HL-60 (cell line): ENCODE measurements around the gene DLD.

Experiments
- CTCF ChIP-seq: IDR thresholded peaks from one replicate; pipeline ENCODE4 v1.5.1; 2011; ENCODE audit warnings: low read length, control low read depth, inconsistent platforms; ENCODE audit not compliant: insufficient read depth
- GABPA ChIP-seq: IDR thresholded peaks from 2 replicates; pipeline ENCODE4 v1.6.1; 2012; ENCODE audit warnings: low read depth
- POLR2AphosphoS5 ChIP-seq: IDR thresholded peaks from 2 replicates; pipeline ENCODE4 v1.6.1; 2012; ENCODE audit warnings: low read depth
- SPI1 ChIP-seq: IDR thresholded peaks from 2 replicates; pipeline ENCODE4 v1.6.1; 2012; ENCODE audit warnings: low read depth, mild to moderate bottlenecking, borderline replicate concordance
- TF ChIP-seq, protein P1 (sequence below): IDR thresholded peaks from 2 replicates; pipeline ENCODE4 v1.6.1; 2012; ENCODE audit warnings: low read depth; ENCODE audit not compliant: insufficient replicate concordance

DNA sequence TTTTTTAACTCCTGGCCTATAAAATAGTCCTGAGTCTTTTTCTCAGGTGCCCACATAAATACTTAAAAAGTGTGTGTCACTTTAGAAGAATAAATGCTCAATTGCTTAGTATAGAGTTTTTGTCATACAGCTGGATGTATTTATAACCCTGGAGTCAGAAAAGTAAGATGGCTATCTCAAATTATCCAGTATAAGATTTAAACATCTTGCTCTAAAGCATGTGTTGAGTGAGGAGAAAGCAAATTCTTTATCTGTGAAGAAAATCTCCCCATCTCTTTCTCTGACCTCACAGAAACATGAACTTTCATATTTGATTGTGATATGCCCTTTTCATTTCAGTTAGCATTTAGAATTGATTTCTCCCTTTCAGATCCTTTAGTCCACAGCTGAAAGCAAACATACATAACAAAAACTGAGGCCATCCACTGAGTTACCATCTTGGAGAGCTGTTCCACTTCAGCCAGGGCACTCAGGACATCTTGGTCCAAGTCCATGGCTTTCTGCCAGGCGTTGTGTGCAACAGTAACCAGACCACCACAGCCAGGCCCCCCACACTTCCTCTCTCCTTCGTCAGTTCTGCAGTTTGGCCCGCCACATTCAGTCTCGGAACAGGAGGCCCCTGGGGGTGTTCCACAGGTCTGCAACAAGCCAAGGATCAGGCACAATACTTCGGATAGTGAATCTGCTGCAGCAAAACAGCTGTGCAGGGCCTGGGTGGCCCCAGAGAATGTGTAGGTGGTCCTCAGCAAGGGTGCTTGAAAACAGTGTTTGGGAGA is 40.9 kb downstream of the DLD start:
- TF ChIP-seq CTCF (no peak), POLR2AphosphoS5 (no peak), GABPA (no peak), SPI1 (no peak)
- TF ChIP-seq, protein P1, sequence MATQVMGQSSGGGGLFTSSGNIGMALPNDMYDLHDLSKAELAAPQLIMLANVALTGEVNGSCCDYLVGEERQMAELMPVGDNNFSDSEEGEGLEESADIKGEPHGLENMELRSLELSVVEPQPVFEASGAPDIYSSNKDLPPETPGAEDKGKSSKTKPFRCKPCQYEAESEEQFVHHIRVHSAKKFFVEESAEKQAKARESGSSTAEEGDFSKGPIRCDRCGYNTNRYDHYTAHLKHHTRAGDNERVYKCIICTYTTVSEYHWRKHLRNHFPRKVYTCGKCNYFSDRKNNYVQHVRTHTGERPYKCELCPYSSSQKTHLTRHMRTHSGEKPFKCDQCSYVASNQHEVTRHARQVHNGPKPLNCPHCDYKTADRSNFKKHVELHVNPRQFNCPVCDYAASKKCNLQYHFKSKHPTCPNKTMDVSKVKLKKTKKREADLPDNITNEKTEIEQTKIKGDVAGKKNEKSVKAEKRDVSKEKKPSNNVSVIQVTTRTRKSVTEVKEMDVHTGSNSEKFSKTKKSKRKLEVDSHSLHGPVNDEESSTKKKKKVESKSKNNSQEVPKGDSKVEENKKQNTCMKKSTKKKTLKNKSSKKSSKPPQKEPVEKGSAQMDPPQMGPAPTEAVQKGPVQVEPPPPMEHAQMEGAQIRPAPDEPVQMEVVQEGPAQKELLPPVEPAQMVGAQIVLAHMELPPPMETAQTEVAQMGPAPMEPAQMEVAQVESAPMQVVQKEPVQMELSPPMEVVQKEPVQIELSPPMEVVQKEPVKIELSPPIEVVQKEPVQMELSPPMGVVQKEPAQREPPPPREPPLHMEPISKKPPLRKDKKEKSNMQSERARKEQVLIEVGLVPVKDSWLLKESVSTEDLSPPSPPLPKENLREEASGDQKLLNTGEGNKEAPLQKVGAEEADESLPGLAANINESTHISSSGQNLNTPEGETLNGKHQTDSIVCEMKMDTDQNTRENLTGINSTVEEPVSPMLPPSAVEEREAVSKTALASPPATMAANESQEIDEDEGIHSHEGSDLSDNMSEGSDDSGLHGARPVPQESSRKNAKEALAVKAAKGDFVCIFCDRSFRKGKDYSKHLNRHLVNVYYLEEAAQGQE = no peak
